GM12878 (cell line): Measurements from ENCODE around the gene ZDHHC18. TPM values are rescaled to one million over a fixed set of nuclear protein-coding genes. Genes with fewer than 3 reads are reported as not detected.
"Not testable (repeated sequence)": the region's sequence is repeated elsewhere in the genome, so short reads cannot be mapped to it uniquely, and the experiment has no call there.

ENCODE experiments used
- ATAC-seq: fragments of 200-7000 bp; cut with Tn5 transposase; 3 replicates; pipeline ENCODE4 v1.9.1; 2020; ENCODE audit warnings: mild to moderate bottlenecking, moderate library complexity
- BruUV-seq: library from RNA; stranded (reverse); fragments of 400-500 nt; replicated peaks from 2 replicates; lab custom pipeline; 2021; lab: Mats Ljungman, UMichigan
- CTCF ChIA-PET: fragments of 300-600 bp; sonication (Branson Sonifier 250); formaldehyde crosslinking; extraction: SDS; loops from one replicate; lab custom pipeline; 2021; ENCODE audit warnings: inconsistent platforms; lab: Yijun Ruan, JAX
- POLR2A ChIA-PET: fragments of 350-600 bp; formaldehyde crosslinking; extraction: SDS; loops from one replicate; lab custom pipeline; 2021; ENCODE audit warnings: inconsistent platforms; lab: Charles Lee
- RAD21 ChIA-PET: fragments of 300-600 bp; sonication (Branson Sonifier 250); formaldehyde crosslinking; loops from one replicate; lab custom pipeline; 2023; ENCODE audit warnings: antibody characterized with exemption; ENCODE audit not compliant: unreplicated experiment; lab: Charles Lee
- SMC1A ChIA-PET: fragments of 300-600 bp; sonication (Branson Sonifier 250); formaldehyde crosslinking; loops from one replicate; lab custom pipeline; 2023; ENCODE audit not compliant: unreplicated experiment, uncharacterized antibody; lab: Charles Lee
- DNase-seq: peaks from one replicate; pipeline ENCODE4 v3.0.0-alpha.2; 2011; ENCODE audit warnings: low read depth, low spot score
- FAIRE-seq: peaks from 3 replicates; lab custom pipeline; 2011; peaks lifted over from hg19 to GRCh38; lab: Jason Lieb, UNC
- H2AFZ ChIP-seq: 2 replicates; pipeline ENCODE4 v1.6.0; 2011; ENCODE audit warnings: low read depth, low read length, control low read depth; ENCODE audit not compliant: control insufficient read depth
- H3K27ac ChIP-seq: 2 replicates; pipeline ENCODE4 v1.5.1; 2011; ENCODE audit warnings: control low read depth; ENCODE audit not compliant: control insufficient read depth, insufficient read depth
- H3K27me3 ChIP-seq, 2 experiments: replicated peaks in 1 of 2; 2 replicates each; pipeline versions ENCODE4 v1.6.0 to v1.6.1; 2011; ENCODE audit warnings: low read length in 1 of 2; ENCODE audit not compliant: control insufficient read depth in 2 of 2, insufficient read depth in 2 of 2
- H3K36me3 ChIP-seq, 2 experiments: 2 replicates each; pipeline ENCODE4 v1.5.1; 2011; ENCODE audit warnings: low read length in 1 of 2; ENCODE audit not compliant: control insufficient read depth in 2 of 2, insufficient read depth in 2 of 2
- H3K4me1 ChIP-seq: 2 replicates; pipeline ENCODE4 v1.6.1; 2011; ENCODE audit warnings: mild to moderate bottlenecking, low read length, moderate library complexity, mixed read lengths; ENCODE audit not compliant: control insufficient read depth, insufficient read depth
- H3K4me2 ChIP-seq: 2 replicates; pipeline ENCODE4 v1.6.0; 2011; ENCODE audit warnings: control low read depth; ENCODE audit not compliant: control insufficient read depth, insufficient read depth
- H3K4me3 ChIP-seq: fragments of 200-600 bp; sonication (generic); 2 replicates; pipeline ENCODE4 v1.5.1; 2016
- H3K79me2 ChIP-seq: 2 replicates; pipeline ENCODE4 v1.6.0; 2011; ENCODE audit warnings: low read length; ENCODE audit not compliant: control insufficient read depth, insufficient read depth
- H3K9ac ChIP-seq: 2 replicates; pipeline ENCODE4 v1.8.0; 2011; ENCODE audit warnings: low read length, control low read depth, mixed read lengths; ENCODE audit not compliant: control insufficient read depth, insufficient read depth
- H3K9me3 ChIP-seq: replicated peaks from 3 replicates; pipeline ENCODE4 v1.5.1; 2011; ENCODE audit warnings: mild to moderate bottlenecking, low read length; ENCODE audit not compliant: control insufficient read depth, insufficient read depth
- H4K20me1 ChIP-seq: 2 replicates; pipeline ENCODE4 v1.6.0; 2011; ENCODE audit not compliant: control insufficient read depth, insufficient read depth
- NFXL1 ChIP-seq: fragments of 450-650 bp; IDR thresholded peaks from 2 replicates; pipeline ENCODE4 v1.6.1; 2017; ENCODE audit warnings: antibody characterized with exemption, mild to moderate bottlenecking, borderline replicate concordance
- PAX8 ChIP-seq: fragments of 450-650 bp; IDR thresholded peaks from 2 replicates; pipeline ENCODE4 v1.6.1; 2017; ENCODE audit warnings: mild to moderate bottlenecking, moderate library complexity
- SMAD5 ChIP-seq: IDR thresholded peaks from 2 replicates; pipeline ENCODE4 v1.6.1; 2016; ENCODE audit warnings: antibody characterized with exemption, low read depth
- SPI1 ChIP-seq: IDR thresholded peaks from 2 replicates; pipeline ENCODE4 v1.6.1; 2011; ENCODE audit warnings: low read depth, mild to moderate bottlenecking, low read length, moderate library complexity, borderline replicate concordance; ENCODE audit not compliant: insufficient read depth
- ZNF207 ChIP-seq: fragments of 450-650 bp; IDR thresholded peaks from 2 replicates; pipeline ENCODE4 v1.6.1; 2014; ENCODE audit warnings: antibody characterized with exemption, mild to moderate bottlenecking, borderline replicate concordance
- WGBS: methylation state at CpG from one replicate; pipeline ENCODE4 v1.1.6; 2016; ENCODE audit warnings: low lambda C conversion rate; ENCODE audit not compliant: insufficient replicate concordance, insufficient coverage; ENCODE audit errors: missing lambda C conversion rate; 5-methylcytosine and 5-hydroxymethylcytosine counted together
- in situ Hi-C: fragments of 300-500 bp; cut with MboI; formaldehyde crosslinking; loops from 9 replicates; pipeline ENCODE4 v1.14.3; 2018; ENCODE audit warnings: mixed read lengths
- intact Hi-C: fragments of 100-400 bp; cut with micrococcal nuclease; formaldehyde crosslinking; loops from one replicate; pipeline ENCODE4 v1.14.2; 2022; ENCODE audit not compliant: unreplicated experiment
- polyA plus RNA-seq, 11 experiments: library from polyadenylated mRNA; depleted of rRNA in 4 of 11; unstranded in 6 of 11; stranded (reverse) in 5 of 11; fragments of >200 nt; fragmentation: Nextera tagmentation in 4 of 11; fragmentation: Illumina TruSeq in 1 of 11; extraction: Ambion mirVana in 4 of 11; extraction: Trizol in 1 of 11; gene quantifications; 1 replicate in 1 of 11; 2 replicates in 10 of 11; pipeline versions ENCODE4 v1.2.1 to v1.2.3, GENCODE V29; 2011 to 2016; ENCODE audit warnings: inconsistent platforms in 2 of 11, missing spikeins in 2 of 11, low read depth in 1 of 11
- total RNA-seq, 4 experiments: library from RNA; depleted of rRNA in 3 of 4; stranded (reverse); fragments of >200 nt in 3 of 4; fragmentation: Illumina TruSeq in 1 of 4; extraction: Trizol in 1 of 4; gene quantifications; 2 replicates each; pipeline versions ENCODE4 v1.2.1 to v1.2.3, GENCODE V29; 2013 to 2021
- TF ChIP-seq, protein P1 (sequence below): fragments of 450-650 bp; conservative IDR thresholded peaks from 2 replicates; pipeline ENCODE4 v1.6.1; 2017; ENCODE audit warnings: mild to moderate bottlenecking, moderate library complexity

Gene ZDHHC18
- total and polyA plus RNA-seq, 10 of the 15 experiments (the other 5 are each of a cell fraction or from before 2014, with no cell fraction given), result 0.40 to 81.2 (median 21.3) TPM

DNA sequence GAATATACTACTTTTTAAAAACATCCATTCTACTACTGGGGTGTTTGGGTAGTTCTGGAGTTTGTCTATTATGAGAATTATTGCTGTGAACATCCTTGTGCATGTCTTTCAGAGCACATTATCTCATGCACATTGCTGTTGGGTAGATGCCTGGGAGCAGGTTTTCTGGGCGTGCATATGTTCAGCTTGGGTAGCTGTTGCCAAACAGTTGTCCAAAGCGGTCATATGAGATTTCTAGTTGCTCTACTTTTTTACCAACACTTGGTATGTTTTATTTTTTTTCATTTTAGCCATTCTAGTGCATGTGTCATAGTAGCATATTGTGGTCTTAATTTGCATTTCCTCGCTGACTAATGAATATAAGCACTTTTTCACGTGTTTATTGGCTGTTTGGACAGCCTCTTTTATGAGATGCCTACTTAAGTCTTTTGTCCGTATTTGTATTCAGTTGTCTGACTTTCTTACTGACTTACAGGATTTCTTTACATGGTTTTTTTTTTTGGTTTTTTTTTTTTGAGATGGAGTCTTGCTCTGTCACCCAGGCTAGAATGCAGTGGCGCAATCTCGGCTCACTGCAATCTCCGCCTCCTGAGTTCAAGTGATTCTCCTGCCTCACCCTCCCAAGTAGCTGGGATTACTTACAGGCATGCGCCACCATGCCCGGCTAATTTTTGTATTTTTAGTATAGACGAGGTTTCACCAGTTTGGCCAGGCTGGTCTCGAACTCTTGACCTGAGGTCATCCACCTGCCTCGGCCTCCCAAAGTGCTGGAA lies 18.1 kb downstream of the ZDHHC18 start:
- no peaks in the 10 kb centered on the region for H4K20me1 ChIP-seq
- no peak for DNase-seq
- no TSS peak for BruUV-seq
- H3K9ac ChIP-seq, result no peak overlapping the region
- RAD21 ChIA-PET, result no interaction called here
- no peak for FAIRE-seq
- in situ Hi-C loops (no loop called here), intact Hi-C loops (no loop called here)
- CTCF ChIA-PET, result interaction anchor here (1.4 kb wide), 1 partner anchor 34 kb away, joined by 3 read pairs; no protein-coding TSS in a partner anchor
- no peak overlapping the region for H3K27ac ChIP-seq
- SMC1A ChIA-PET, result interaction anchor here (1.5 kb wide), 1 partner anchor 16 kb away, joined by 3 read pairs; no protein-coding TSS in a partner anchor
- TF ChIP-seq ZNF207 (no peak), SMAD5 (no peak), NFXL1 (no peak), PAX8 (no peak), SPI1 (no peak)
- TF ChIP-seq, protein P1, sequence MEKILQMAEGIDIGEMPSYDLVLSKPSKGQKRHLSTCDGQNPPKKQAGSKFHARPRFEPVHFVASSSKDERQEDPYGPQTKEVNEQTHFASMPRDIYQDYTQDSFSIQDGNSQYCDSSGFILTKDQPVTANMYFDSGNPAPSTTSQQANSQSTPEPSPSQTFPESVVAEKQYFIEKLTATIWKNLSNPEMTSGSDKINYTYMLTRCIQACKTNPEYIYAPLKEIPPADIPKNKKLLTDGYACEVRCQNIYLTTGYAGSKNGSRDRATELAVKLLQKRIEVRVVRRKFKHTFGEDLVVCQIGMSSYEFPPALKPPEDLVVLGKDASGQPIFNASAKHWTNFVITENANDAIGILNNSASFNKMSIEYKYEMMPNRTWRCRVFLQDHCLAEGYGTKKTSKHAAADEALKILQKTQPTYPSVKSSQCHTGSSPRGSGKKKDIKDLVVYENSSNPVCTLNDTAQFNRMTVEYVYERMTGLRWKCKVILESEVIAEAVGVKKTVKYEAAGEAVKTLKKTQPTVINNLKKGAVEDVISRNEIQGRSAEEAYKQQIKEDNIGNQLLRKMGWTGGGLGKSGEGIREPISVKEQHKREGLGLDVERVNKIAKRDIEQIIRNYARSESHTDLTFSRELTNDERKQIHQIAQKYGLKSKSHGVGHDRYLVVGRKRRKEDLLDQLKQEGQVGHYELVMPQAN, result no peak
- H3K4me2 ChIP-seq, result no peak overlapping the region
- H3K27me3 ChIP-seq, result no peaks in the 10 kb centered on the region
- 83% methylated on average over 13 of the region's 13 CpGs for WGBS
- no peak for ATAC-seq
- H3K4me3 ChIP-seq, result no peak overlapping the region
- no peaks in the 10 kb centered on the region for H3K9me3 ChIP-seq
- H2AFZ ChIP-seq, result no peak overlapping the region
- H3K36me3 ChIP-seq, result peaks cover 23 to 36% of the 10 kb centered on the region in 2 experiments
- peaks cover 6% of the 10 kb centered on the region for H3K4me1 ChIP-seq
- peaks cover 8% of the 10 kb centered on the region for H3K79me2 ChIP-seq
- POLR2A ChIA-PET, result interaction anchor here (0.6 kb wide), 1 partner anchor 23 kb away, joined by 7 read pairs; no protein-coding TSS in a partner anchor

DNA sequence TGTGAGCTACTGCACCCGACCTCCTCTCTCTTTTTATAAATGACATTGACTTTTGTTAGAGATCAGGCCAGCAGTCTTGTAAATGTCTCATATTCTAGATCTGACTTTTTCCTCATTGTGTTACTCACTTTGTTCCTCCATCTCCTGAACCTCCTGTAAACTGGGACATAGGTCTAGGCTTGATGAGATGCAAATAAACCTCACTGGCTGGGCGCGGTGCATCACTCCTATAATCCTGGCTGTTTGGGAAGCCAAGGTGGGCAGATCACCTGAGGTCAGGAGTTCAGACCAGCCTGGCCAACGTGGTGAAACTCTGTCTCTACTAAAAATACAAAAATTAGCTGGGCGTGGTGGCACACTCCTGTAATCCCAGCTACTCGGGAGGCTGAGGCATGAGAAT lies 21.3 kb downstream of the ZDHHC18 start:
- H3K36me3 ChIP-seq, result peaks cover 34 to 40% of the 10 kb centered on the region in 2 experiments
- ChIA-PET RAD21 (interaction anchor here (0.7 to 1.9 kb wide), 2 partner anchors 12 to 26 kb away, joined by 3 to 7 read pairs; no protein-coding TSS in a partner anchor), SMC1A (interaction anchor here (1.0 to 1.4 kb wide), 2 partner anchors 9 to 17 kb away, joined by 3 read pairs; no protein-coding TSS in a partner anchor), CTCF (interaction anchor here (1.5 kb wide), 2 partner anchors 8 to 14 kb away, joined by 4 read pairs; no protein-coding TSS in a partner anchor), POLR2A (interaction anchor here (0.5 to 1.0 kb wide), 3 partner anchors 21 to 315 kb away, joined by 3 to 4 read pairs (median 3); no protein-coding TSS in a partner anchor)
- H3K27me3 ChIP-seq, H2AFZ ChIP-seq, H3K4me2 ChIP-seq, intact Hi-C loops, in situ Hi-C loops, DNase-seq, H3K9ac ChIP-seq, H4K20me1 ChIP-seq, BruUV-seq, H3K9me3 ChIP-seq, H3K4me3 ChIP-seq, FAIRE-seq, H3K4me1 ChIP-seq, ATAC-seq, H3K79me2 ChIP-seq, H3K27ac ChIP-seq: not testable (repeated sequence)
- 75% methylated on average over 6 of the region's 6 CpGs for WGBS
